ENCODE measurements around the gene C6orf89.
A peak's percentile ranks its signal among the peaks of the same experiment; 100 is the strongest.
"Not testable (repeated sequence)": the region's sequence is repeated elsewhere in the genome, so short reads cannot be mapped to it uniquely, and the experiment has no call there.

C6orf89 gene

GRCh38 chr6:36947570-36948351 lies 62.0 kb downstream of the C6orf89 start:
- DNase-seq (ENCODE audit: low read depth in 2 of 2) = no peak

- not testable (repeated sequence) for DNase-seq (ENCODE audit: low read depth in 2 of 2)
Measured at GRCh38 chr6:36949076-36949475, 63.3 kb downstream of the C6orf89 start.

GRCh38 chr6:36949636-36950035 lies 63.9 kb downstream of the C6orf89 start:
- no peak for DNase-seq (ENCODE audit: low read depth in 2 of 2)

GRCh38 chr6:36953931-36954261 lies 68.1 kb downstream of the C6orf89 start:
- DNase-seq (ENCODE audit: low read depth in 2 of 2) = no peak

GRCh38 chr6:36954262-36954931 lies 68.6 kb downstream of the C6orf89 start, which contains the start of gene PI16:
Gene PI16 (plus strand): TSS chr6:36954738. CDS start chr6:36954761, 23 bp downstream.
- no peak for DNase-seq (ENCODE audit: low read depth in 2 of 2)

- DNase-seq (ENCODE audit: low read depth in 2 of 2) = no peak
Measured at GRCh38 chr6:36955136-36955535, 69.4 kb downstream of the C6orf89 start.

- DNase-seq (ENCODE audit: low read depth in 2 of 2) = no peak
Measured at GRCh38 chr6:36955671-36956445, 70.1 kb downstream of the C6orf89 start.

- no peak for DNase-seq (ENCODE audit: low read depth in 2 of 2)
Measured at GRCh38 chr6:36956446-36956820, 70.7 kb downstream of the C6orf89 start.

- DNase-seq (ENCODE audit: low read depth in 2 of 2) = no peak
Measured at GRCh38 chr6:36957773-36958271, 72.1 kb downstream of the C6orf89 start.

GRCh38 chr6:36958775-36959554 lies 73.2 kb downstream of the C6orf89 start:
- DNase-seq (ENCODE audit: low read depth in 2 of 2) = no peak

GRCh38 chr6:36959555-36960250 lies 74.0 kb downstream of the C6orf89 start:
- no peak for DNase-seq (ENCODE audit: low read depth in 2 of 2)

- no peak for DNase-seq (ENCODE audit: low read depth in 2 of 2)
Measured at GRCh38 chr6:36961441-36962435, 76.0 kb downstream of the C6orf89 start.

GRCh38 chr6:36962874-36963273 lies 77.1 kb downstream of the C6orf89 start:
- DNase-seq (ENCODE audit: low read depth in 2 of 2) = peak; percentile 53

- DNase-seq (ENCODE audit: low read depth in 2 of 2) = no peak
Measured at GRCh38 chr6:36963451-36964290, 77.9 kb downstream of the C6orf89 start.

- no peak for DNase-seq (ENCODE audit: low read depth in 2 of 2)
Measured at GRCh38 chr6:36964349-36964748, 78.6 kb downstream of the C6orf89 start.

GRCh38 chr6:36964908-36965307 lies 79.2 kb downstream of the C6orf89 start:
- no peak for DNase-seq (ENCODE audit: low read depth in 2 of 2)

GRCh38 chr6:36967301-36967700 lies 81.5 kb downstream of the C6orf89 start:
- DNase-seq (ENCODE audit: low read depth in 2 of 2) = no peak

- DNase-seq (ENCODE audit: low read depth in 2 of 2) = no peak
Measured at GRCh38 chr6:36967757-36968156, 82.0 kb downstream of the C6orf89 start.
